Keratinocyte (primary cell): Measurements from ENCODE around the gene LFNG.

Experiments
- EZH2 ChIP-seq: IDR thresholded peaks from one replicate; pipeline ENCODE4 v1.6.1; 2012; ENCODE audit warnings: inconsistent platforms, mild to moderate bottlenecking, low read length, moderate library complexity
- TF ChIP-seq, protein P1 (sequence below), 3 experiments: IDR thresholded peaks in 1 of 3; conservative IDR thresholded peaks in 1 of 3; optimal IDR thresholded peaks in 1 of 3; 2 replicates in 2 of 3; 3 replicates in 1 of 3; pipeline versions ENCODE3 to v1.5.1; 2011; ENCODE audit warnings: low read length in 3 of 3, mild to moderate bottlenecking in 3 of 3, moderate library complexity in 2 of 3, control low read depth in 1 of 3, inconsistent platforms in 1 of 3; ENCODE audit not compliant: insufficient read depth in 2 of 3; ENCODE audit errors: extremely low read depth in 1 of 3

DNA sequence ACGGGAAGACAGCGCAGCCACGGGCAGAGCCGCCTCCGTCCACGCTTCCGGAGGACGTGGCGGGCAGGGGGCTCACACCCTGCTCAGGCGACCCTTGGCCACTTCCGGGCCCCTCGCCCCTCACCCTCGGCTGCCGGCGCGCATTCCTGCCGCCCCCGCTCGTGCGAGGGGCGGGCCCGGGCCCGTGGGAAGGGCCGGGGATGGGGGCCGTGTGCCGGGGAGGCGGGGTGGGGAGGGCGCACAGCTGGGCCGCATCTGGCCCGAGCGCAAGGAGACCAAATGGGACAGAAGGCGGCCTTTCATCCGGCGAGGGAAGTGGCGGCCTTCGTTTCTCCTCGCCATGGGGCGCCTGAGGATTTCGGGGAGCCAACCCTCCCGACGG is 846 bp upstream of the LFNG start:
- TF ChIP-seq, protein P1, sequence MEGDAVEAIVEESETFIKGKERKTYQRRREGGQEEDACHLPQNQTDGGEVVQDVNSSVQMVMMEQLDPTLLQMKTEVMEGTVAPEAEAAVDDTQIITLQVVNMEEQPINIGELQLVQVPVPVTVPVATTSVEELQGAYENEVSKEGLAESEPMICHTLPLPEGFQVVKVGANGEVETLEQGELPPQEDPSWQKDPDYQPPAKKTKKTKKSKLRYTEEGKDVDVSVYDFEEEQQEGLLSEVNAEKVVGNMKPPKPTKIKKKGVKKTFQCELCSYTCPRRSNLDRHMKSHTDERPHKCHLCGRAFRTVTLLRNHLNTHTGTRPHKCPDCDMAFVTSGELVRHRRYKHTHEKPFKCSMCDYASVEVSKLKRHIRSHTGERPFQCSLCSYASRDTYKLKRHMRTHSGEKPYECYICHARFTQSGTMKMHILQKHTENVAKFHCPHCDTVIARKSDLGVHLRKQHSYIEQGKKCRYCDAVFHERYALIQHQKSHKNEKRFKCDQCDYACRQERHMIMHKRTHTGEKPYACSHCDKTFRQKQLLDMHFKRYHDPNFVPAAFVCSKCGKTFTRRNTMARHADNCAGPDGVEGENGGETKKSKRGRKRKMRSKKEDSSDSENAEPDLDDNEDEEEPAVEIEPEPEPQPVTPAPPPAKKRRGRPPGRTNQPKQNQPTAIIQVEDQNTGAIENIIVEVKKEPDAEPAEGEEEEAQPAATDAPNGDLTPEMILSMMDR (optimal IDR thresholded peaks at IDR 0.05 in 1 of 3, IDR thresholded peaks at IDR 0.05 in 1 of 3, conservative IDR thresholded peaks at IDR 0.05 in 1 of 3; ENCODE audit: extremely low read depth in 1 of 3, insufficient read depth in 2 of 3, low read length in 3 of 3) = no peak
- TF ChIP-seq EZH2 = no peak
